GM12874 (cell line): ENCODE measurements around the gene UBA3.

Experiments
- TF ChIP-seq, protein P1 (sequence below): IDR thresholded peaks from 2 replicates; pipeline ENCODE4 v1.5.1; 2011; ENCODE audit warnings: low read depth, mild to moderate bottlenecking, control low read depth, low read length, moderate library complexity; ENCODE audit not compliant: insufficient read depth

The UBA3 gene

DNA sequence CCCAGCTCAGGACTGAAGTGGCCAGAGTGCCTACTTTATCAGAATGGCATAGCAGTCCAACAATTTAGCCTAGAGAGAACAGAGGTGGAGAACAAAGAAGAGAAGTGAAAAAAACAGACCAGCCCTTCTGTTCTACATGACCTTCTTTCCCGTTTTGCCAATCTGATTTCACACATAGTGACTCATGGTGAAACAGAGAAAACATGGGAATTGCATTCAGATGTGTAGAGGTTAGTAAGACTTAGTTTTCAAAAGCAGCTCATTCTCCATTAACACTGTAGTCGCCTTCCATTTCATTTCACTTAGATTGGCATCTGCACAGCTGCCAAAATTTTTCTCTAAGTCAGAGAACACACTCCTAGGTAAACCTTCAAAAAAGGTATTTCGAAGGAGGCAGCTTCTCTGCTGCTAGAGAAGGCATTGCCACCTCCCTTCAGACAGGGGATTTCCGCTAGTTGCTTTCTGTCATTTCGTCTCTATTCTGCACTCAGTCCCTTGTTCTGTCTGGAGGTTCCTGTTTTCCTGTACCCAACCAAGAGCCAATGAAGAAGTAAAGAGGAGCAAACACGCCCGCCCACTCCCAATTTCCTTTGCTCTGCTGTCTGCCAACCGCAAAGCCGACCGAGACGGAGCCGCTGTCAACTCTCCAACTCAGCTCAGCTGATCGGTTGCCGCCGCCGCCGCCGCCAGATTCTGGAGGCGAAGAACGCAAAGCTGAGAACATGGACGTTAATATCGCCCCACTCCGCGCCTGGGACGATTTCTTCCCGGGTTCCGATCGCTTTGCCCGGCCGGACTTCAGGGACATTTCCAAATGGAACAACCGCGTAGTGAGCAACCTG is 4.4 kb upstream of the UBA3 start, which contains the start of gene ARL6IP5:
ARL6IP5 (plus strand) TSS at position 612 of the 842 bp plus-strand sequence; CDS start at position 723, 111 bp downstream.
- TF ChIP-seq, protein P1, sequence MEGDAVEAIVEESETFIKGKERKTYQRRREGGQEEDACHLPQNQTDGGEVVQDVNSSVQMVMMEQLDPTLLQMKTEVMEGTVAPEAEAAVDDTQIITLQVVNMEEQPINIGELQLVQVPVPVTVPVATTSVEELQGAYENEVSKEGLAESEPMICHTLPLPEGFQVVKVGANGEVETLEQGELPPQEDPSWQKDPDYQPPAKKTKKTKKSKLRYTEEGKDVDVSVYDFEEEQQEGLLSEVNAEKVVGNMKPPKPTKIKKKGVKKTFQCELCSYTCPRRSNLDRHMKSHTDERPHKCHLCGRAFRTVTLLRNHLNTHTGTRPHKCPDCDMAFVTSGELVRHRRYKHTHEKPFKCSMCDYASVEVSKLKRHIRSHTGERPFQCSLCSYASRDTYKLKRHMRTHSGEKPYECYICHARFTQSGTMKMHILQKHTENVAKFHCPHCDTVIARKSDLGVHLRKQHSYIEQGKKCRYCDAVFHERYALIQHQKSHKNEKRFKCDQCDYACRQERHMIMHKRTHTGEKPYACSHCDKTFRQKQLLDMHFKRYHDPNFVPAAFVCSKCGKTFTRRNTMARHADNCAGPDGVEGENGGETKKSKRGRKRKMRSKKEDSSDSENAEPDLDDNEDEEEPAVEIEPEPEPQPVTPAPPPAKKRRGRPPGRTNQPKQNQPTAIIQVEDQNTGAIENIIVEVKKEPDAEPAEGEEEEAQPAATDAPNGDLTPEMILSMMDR: no peak

DNA sequence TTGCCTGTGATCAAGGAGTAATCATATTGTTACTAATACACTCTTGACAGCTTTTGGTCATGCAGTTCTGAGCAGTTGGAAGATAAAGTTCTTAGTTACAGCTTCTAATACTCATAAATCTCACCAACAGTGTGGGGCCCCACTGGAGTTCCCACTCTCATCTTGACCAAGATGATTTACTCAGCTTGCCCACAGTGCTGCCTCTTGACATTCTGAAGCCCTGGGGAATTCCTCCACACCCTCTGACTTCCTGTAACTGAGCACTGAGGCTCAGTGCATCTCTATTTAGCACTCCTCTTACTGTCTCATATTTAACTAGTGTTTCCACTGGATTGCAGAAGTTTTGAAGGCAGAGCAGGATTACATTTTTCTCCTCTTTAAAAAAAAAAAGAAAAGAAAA is 2.6 kb upstream of the UBA3 start:
- TF ChIP-seq, protein P1: no peak

DNA sequence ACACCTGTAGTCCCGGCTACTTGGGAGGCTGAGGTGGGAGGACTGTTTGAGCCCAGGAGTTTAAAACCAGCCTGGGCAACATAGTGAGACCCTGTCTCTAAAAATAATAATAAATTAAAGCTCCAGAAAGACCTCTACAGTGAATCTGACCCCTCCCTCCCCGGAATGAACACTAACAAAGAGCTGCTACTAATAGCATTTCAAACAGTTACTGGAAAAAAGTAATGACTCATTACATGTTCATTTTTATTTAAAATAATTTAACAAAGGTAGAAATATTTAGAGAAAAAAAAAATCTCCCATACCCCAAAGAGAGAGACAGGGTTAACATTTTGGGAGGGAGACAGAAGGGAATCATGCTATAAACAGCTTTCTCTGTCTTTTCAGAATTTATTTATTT is 2.2 kb upstream of the UBA3 start:
- TF ChIP-seq, protein P1: no peak

DNA sequence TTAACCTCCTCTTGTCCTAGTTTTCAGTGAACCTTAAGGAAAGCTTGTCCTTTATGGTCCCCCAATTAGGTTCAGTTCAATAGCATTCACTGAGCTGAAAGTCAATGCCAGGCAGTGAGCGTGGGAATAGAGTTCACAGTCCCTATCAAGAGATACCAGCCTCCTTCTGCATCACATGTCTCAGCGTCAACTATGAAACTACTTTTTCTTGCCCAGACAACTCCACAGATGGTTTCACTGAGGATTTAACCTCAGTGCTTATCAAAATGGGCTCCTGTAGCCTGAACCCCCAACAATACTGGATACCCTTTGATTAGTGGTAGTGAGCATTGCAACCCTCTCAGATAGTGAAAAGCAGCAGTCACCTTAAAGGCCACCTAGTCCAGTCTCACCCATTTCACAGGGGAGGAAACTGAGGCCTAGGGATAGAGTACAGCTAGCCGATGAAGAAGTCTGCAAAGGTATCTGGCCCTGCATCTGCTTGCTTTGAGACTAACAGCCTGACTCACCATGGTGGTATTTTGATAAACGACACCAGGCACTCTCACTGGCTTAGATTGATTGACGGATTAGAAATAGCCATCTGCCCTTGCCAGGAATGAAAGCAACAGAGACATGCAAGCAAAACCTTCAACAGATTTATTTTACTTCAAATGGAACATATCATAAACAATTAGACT is 1.6 kb upstream of the UBA3 start:
- TF ChIP-seq, protein P1: no peak

DNA sequence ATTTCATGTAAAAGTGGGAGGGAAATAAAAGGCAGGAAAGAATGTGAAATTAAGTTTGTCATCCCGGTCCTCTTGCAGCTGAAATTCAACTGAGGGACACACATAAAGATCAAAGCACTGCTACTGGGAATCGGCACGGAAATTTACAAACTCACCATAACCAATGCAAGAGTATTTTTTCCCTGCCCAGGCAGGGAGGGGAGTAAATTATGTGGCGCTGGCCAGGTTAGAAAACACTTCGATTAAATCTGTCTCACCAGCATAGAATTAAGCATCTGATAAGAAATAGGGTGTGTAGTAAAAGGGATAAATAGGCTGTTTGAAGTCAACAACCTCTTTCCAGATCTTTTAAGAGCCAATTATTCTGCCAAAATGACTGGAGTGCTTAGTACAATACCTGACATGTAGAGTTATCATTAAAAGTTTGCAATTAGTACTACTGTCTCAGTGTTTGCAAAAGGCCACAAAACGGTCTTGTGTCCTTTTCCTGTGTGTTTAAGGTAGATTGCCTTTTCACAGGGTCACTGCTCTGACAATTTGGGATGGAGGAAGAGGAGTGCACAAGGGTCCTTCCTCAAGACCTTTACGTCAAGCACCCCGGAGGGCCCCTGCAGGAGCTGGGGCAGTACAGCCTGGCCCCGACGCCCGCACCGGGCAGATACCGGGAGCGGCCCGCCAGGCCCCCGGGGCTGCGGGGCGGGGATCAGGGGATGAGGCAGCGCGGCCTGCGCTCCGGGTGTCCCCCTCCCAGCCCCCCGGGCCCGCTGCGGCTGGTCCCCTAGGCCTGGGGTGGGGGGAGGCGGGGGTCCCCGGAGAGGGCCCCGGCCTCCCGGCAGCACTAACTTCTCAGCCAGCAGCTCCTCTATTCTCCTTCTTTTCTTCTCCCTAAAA is 651 bp downstream of the UBA3 start:
- TF ChIP-seq, protein P1: no peak

DNA sequence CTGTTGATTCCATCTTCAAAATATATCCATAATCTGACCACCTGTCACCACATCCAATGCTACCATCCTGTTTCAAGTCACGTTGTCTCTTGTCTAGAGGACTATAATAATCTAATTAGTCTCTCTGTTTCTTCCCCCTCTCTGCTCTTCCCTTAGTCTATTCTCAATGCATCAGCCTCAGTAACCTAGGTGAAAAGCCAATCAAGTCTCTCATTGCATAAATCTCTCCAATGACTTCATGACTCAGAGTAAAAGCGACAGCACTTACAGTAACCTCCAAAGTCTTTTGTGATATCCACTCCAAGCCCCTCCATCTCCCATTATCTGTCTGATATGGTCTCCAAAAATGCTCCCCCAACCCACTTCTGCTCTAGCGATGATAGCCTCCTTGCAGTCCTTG is 7.2 kb downstream of the UBA3 start:
- TF ChIP-seq, protein P1: no peak

DNA sequence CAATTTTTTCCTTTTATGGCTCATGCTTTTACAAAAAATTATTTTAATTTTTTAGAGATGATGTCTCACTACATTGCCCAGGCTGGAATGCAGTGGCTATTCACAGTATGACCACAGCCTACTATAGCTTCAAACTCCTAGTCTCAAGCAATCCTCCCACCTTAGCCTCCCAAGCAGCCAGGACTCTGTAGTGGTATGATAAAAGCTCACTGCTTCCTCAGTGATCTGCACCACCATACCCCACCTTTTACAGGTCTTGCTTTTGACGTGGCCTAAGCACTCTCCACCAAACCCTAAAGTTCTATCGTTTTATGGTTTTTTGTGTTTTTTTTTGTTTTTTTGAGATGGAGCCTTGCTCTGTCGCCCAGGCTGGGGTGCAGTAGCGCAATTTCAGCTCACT is 14.0 kb downstream of the UBA3 start:
- TF ChIP-seq, protein P1: no peak
